C4-2B (cell line): ENCODE data around the gene MS4A4A.

Experiments used
- H3K27ac ChIP-seq: fragments of 450-650 bp; 2 replicates; pipeline ENCODE4 v1.5.1; 2017
- ZFX ChIP-seq: fragments of 450-650 bp; IDR thresholded peaks from 2 replicates; pipeline ENCODE4 v1.6.1; 2017
- TF ChIP-seq, protein P1 (sequence below): fragments of 450-650 bp; conservative IDR thresholded peaks from 2 replicates; pipeline ENCODE4 v1.5.1; 2017; ENCODE audit warnings: mild to moderate bottlenecking

The MS4A4A gene

DNA sequence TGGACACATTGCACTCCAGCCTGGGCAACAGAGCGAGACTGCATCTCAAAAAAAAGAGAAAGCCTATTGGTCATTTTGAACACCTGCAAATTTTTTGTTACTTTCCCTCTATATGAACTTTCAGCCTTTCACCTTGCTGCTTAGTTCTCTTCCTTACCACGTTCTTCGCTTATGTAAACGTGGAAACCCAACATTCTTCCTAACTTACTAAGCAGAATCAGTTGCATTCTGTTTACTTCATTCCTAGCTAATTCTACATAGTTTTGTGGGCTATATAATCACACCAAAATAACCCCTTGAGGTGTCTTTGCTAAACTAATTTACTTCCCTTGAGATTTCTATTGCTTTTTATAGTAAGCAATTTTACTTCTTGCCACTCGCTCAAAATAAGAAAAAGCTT is 23.2 kb downstream of the MS4A4A start:
- TF ChIP-seq, protein P1, sequence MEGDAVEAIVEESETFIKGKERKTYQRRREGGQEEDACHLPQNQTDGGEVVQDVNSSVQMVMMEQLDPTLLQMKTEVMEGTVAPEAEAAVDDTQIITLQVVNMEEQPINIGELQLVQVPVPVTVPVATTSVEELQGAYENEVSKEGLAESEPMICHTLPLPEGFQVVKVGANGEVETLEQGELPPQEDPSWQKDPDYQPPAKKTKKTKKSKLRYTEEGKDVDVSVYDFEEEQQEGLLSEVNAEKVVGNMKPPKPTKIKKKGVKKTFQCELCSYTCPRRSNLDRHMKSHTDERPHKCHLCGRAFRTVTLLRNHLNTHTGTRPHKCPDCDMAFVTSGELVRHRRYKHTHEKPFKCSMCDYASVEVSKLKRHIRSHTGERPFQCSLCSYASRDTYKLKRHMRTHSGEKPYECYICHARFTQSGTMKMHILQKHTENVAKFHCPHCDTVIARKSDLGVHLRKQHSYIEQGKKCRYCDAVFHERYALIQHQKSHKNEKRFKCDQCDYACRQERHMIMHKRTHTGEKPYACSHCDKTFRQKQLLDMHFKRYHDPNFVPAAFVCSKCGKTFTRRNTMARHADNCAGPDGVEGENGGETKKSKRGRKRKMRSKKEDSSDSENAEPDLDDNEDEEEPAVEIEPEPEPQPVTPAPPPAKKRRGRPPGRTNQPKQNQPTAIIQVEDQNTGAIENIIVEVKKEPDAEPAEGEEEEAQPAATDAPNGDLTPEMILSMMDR = no peak
- TF ChIP-seq ZFX = no peak
- H3K27ac ChIP-seq = no peak overlapping the region

DNA sequence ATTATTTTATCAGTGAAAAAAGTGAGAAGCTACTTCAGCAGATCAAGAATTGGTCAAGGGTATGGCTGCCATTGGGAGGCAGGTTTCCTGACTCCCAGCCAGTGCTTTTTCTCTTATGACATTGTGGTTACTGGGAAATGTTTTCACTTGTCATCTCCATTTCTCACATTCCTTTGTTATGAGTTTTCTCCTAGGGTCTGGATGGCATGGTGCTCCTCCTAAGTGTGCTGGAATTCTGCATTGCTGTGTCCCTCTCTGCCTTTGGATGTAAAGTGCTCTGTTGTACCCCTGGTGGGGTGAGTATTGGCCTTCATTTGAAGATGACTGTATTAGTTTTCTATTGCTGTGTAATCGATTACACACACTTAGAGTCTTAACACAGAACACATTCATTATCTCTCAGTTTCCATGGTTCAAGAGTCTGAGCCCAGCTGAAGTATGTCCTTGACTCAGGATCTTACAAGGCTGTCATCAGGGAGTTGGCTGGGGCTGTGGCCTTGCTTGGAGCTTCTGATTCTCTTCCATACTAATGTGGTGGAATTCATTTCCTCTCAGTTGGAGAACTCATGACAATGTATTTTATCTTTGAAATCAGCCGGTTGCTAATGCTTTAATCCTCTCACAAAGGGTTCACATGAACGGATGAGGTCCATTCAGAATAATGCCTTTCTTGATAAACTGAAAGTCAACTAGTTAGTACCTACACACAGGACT is 25.6 kb downstream of the MS4A4A start:
- TF ChIP-seq, protein P1 = no peak
- TF ChIP-seq ZFX = no peak
- H3K27ac ChIP-seq = no peak overlapping the region

DNA sequence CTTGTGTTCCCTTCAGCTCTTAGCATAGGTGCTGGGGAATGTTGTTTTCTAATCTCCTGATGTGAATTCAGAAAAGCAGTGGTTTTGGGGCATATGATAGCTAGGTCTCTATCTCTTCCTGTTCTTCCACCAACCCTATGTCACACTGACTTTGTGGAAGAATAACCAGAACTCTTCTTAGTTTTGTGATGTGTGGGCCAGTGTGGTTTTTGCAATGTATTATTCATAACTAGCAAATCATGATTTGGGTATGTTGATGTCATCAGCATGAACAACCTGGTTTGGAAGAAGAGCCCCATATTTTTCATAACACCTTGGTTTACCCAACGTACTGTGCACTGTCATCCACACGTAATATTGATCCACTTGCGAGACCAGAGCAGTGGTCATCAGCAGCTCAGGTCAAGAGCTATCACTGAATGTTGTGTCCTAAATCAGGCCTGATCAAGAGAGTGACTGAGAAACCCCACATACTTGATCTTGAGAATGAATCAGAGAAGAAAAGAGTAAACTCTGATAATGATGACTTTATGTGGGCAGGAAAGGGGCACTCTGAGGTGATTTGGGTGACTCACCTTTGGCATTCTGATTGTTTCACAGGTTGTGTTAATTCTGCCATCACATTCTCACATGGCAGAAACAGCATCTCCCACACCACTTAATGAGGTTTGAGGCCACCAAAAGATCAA is 27.2 kb downstream of the MS4A4A start:
- H3K27ac ChIP-seq = no peak overlapping the region
- TF ChIP-seq, protein P1 = no peak

DNA sequence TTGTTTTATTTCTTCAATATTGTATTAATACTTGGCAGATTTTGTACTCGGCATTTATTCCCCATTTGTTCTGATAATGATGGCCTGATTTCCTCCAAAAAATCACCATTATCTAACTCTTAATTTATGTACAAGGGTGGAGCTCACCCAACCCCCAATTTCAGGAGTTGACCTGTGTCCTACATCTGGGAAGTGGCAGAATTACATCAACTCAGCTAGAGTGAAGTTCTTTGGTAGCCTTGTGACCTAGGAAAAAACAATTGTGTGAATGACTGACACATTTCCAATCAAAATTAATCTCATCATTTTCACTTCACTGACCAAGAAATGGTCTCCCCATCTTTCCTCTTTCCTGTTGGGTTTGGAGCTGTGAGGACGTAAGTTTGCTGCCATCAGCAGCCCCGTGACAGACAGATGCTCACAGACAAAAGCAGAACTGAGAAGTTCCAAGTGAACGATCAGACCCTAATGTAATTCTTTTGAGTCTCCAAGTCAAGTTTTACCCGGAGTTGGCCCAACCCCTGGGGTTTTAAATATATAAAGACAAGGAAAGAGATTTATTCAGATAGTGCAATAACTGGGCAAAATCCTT is 30.0 kb downstream of the MS4A4A start:
- H3K27ac ChIP-seq = no peak overlapping the region
- no peak for TF ChIP-seq ZFX
- TF ChIP-seq, protein P1 = no peak

DNA sequence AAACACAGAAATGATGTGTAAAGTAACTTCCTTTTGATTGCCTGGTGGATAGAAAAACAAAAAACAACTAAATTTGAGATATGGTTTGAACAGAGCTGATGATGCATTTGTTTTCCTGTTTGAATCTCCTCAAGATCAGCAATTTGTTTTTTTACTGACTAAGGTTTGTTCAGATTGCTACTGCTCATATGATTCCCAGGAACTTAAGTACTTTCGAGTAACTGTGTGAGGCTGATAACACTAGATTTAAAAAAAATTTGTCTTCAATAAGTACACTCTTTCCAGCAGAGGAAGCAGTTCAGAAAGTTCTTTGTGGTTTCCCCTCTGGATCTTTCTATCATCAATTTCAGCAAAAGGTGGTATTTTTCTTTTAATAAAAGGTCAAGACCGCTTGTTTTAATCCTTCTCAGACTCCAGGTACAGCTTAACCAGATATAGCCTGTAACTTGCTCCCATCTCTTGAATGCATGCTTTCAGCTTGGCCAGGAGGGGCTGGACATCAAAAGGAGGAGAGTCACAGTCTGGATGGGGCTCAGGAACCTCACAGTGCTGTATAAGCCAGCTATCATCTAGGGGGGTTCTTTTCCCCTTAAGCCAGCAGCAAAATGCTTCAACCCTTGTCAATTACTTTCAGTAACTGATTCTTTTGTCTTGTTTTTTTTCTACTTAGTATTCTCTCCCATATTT is 34.3 kb downstream of the MS4A4A start:
- no peak for TF ChIP-seq ZFX
- TF ChIP-seq, protein P1 = no peak
- no peak overlapping the region for H3K27ac ChIP-seq

DNA sequence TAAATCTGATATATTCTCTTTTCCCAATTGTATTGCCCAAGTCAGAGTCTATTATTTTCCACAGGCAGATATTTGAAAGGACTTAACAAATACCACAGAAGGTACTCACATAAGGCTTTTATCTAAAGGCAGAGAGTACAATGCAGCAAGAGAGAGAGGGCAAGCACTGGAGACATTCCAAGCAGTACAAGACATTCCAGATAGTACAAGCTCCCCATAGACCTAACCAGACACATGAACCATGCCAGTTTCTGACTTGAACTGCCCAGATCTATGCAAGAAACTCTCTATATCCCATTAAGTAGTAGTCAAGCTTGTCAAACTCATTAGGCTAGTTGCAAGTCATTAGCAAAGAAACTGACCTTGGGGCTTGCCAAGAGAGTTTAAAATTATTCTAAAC is 35.4 kb downstream of the MS4A4A start:
- TF ChIP-seq, protein P1 = no peak
- TF ChIP-seq ZFX = no peak
- no peak overlapping the region for H3K27ac ChIP-seq

DNA sequence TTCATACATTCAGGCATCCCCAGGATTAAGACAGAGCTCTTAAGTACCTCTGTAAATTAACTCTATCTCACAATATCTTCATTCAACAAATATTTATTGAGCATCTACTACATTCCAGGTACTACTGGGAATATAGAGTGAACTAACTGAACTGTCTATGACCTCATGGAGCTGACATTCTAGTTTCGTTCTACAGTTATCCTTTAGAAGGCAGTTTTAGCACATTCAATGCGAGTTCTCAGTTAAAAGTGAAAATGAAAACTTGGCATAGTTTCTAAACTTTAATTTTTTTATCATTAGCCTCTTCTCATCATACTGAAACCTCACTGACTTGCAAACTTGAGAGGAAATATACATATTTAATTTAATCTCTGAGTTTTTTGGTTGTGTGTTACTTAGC is 35.9 kb downstream of the MS4A4A start:
- H3K27ac ChIP-seq = no peak overlapping the region
- TF ChIP-seq, protein P1 = no peak
- TF ChIP-seq ZFX = no peak
